Testis (tissue), 3 donors: ENCODE measurements around the gene LNX1. TPM values are rescaled to one million over a fixed set of nuclear protein-coding genes. Genes with fewer than 3 reads are reported as not detected.

Experiments used
- DNase-seq: peaks from one replicate; pipeline ENCODE4 v3.0.0-alpha.2; 2019
- H3K27ac ChIP-seq, 2 donors: fragments of 200-600 bp; sonication (generic); one replicate each; pipeline ENCODE4 v1.5.1; 2019
- H3K27me3 ChIP-seq: fragments of 200-600 bp; sonication (generic); one replicate; pipeline ENCODE4 v1.5.1; 2019
- H3K36me3 ChIP-seq: fragments of 200-600 bp; sonication (generic); one replicate; pipeline ENCODE4 v1.5.1; 2017; ENCODE audit warnings: low read depth; ENCODE audit errors: missing control alignments
- H3K4me1 ChIP-seq: fragments of 200-600 bp; sonication (generic); one replicate; pipeline ENCODE4 v1.5.1; 2019
- H3K4me3 ChIP-seq, 2 donors: fragments of 200-600 bp; sonication (generic); one replicate each; pipeline ENCODE4 v1.5.1; 2017 to 2019
- H3K9me3 ChIP-seq: fragments of 200-600 bp; sonication (generic); one replicate; pipeline ENCODE4 v1.5.1; 2017
- POLR2A ChIP-seq: fragments of 450-650 bp; IDR thresholded peaks from one replicate; pipeline ENCODE4 v1.6.1; 2017; ENCODE audit warnings: antibody characterized with exemption, mild to moderate bottlenecking, moderate library complexity
- WGBS, 2 donors: methylation state at CpG; one replicate each; pipeline ENCODE4 v1.1.5; 2018; 5-methylcytosine and 5-hydroxymethylcytosine counted together
- intact Hi-C: fragments of 100-400 bp; cut with DNase I; formaldehyde crosslinking; loops from one replicate; pipeline ENCODE4 v1.15.1; 2023; ENCODE audit warnings: low total_unique reads
- polyA plus RNA-seq: library from polyadenylated mRNA; stranded (reverse); fragments of 350-450 nt; fragmentation: Illumina TruSeq; extraction: RNeasy Lipid Tissue Mini Kit (QIAGEN cat#74804); gene quantifications from one replicate; pipeline ENCODE4 v1.2.3, GENCODE V29; 2014; ENCODE audit warnings: low read depth, low replicate concordance; ENCODE audit not compliant: insufficient read depth
- total RNA-seq, 2 donors: library from RNA; depleted of rRNA; stranded (reverse); fragments of >200 nt; gene quantifications; one replicate each; pipeline ENCODE4 v1.2.3, GENCODE V29; 2016
- TF ChIP-seq, protein P1 (sequence below), 3 experiments: fragments of 450-650 bp in 2 of 3; fragments of 200-600 bp in 1 of 3; sonication (generic) in 1 of 3; IDR thresholded peaks; one replicate each; pipeline ENCODE4 v1.5.1; 2016 to 2019; ENCODE audit warnings: antibody characterized with exemption in 3 of 3, mild to moderate bottlenecking in 2 of 3, moderate library complexity in 1 of 3

LNX1 gene
- total and polyA plus RNA-seq, 3 donors from 2014 or later: 4.3 to 8.3 (median 5.8) TPM

- intact Hi-C loops: no loop called here
- Histone ChIP-seq H3K4me1 (no peaks in the 10 kb centered on the region), H3K36me3 (no peaks in the 10 kb centered on the region), H3K4me3 (no peak overlapping the region), H3K27me3 (no peaks in the 10 kb centered on the region), H3K27ac (no peak overlapping the region), H3K9me3 (no peaks in the 10 kb centered on the region)
- WGBS, 2 donors: 63 to 82% methylated on average over 6 of the region's 6 CpGs
- no peak for DNase-seq
- no peak for TF ChIP-seq POLR2A
- TF ChIP-seq, protein P1, sequence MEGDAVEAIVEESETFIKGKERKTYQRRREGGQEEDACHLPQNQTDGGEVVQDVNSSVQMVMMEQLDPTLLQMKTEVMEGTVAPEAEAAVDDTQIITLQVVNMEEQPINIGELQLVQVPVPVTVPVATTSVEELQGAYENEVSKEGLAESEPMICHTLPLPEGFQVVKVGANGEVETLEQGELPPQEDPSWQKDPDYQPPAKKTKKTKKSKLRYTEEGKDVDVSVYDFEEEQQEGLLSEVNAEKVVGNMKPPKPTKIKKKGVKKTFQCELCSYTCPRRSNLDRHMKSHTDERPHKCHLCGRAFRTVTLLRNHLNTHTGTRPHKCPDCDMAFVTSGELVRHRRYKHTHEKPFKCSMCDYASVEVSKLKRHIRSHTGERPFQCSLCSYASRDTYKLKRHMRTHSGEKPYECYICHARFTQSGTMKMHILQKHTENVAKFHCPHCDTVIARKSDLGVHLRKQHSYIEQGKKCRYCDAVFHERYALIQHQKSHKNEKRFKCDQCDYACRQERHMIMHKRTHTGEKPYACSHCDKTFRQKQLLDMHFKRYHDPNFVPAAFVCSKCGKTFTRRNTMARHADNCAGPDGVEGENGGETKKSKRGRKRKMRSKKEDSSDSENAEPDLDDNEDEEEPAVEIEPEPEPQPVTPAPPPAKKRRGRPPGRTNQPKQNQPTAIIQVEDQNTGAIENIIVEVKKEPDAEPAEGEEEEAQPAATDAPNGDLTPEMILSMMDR (IDR thresholded peaks at IDR 0.05): no peak
These were observed 71.2 kb downstream of the LNX1 start for GRCh38 chr4:53520116-53520515.

DNA sequence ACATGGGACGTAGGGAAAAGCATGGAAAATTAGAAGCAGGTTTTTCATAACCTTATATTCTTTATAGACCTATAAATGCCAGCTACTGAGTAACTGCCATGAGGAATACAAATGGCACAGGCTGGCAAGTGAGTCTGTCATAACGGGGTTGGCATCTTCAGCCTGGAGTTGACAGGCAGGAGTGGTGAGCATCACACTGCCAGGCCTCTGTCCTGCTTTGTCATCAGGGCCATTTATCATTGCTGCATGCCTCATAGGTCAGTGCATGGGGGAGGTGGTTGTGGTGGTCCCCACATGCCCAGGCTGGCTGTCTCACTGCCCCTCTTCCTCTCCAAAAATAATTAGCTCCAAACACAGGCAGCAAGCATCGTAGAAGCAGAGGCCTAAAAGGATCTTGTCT lies 72.5 kb downstream of the LNX1 start:
- DNase-seq: no peak
- no peak for TF ChIP-seq POLR2A
- TF ChIP-seq, protein P1 (IDR thresholded peaks at IDR 0.05): no peak
- Histone ChIP-seq H3K36me3 (no peaks in the 10 kb centered on the region), H3K9me3 (no peaks in the 10 kb centered on the region), H3K4me1 (no peaks in the 10 kb centered on the region), H3K27ac (no peak overlapping the region), H3K4me3 (no peak overlapping the region), H3K27me3 (no peaks in the 10 kb centered on the region)
- intact Hi-C loops: no loop called here
- 79 to 87% methylated on average over 3 of the region's 3 CpGs for WGBS, 2 donors

DNA sequence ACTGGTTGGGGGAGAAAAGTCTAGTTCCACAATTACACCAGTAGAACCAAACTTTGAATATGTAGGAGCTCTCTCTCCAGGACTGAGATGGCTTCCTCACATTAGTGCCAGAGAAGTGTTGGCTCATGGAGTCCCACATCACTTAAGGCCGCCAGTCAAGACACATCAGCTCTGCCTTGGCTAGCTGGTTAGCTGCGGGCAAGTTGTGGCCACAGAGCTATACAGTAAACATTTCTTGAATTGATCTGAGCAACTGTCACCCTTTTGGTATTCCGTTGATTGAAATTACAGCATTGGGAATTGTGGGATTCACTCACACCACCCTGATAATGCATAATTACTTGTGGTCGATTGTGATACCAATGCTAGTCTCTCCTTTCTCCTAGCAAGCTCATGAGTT lies 76.2 kb downstream of the LNX1 start:
- Histone ChIP-seq H3K9me3 (no peaks in the 10 kb centered on the region), H3K4me3 (no peak overlapping the region), H3K36me3 (no peaks in the 10 kb centered on the region), H3K27ac (no peak overlapping the region), H3K4me1 (peaks cover 7% of the 10 kb centered on the region), H3K27me3 (no peaks in the 10 kb centered on the region)
- TF ChIP-seq, protein P1 (IDR thresholded peaks at IDR 0.05): no peak
- no peak for TF ChIP-seq POLR2A
- intact Hi-C loops: no loop called here
- DNase-seq: no peak
- WGBS, 2 donors: 94 to 97% methylated on average over 4 of the region's 4 CpGs

DNA sequence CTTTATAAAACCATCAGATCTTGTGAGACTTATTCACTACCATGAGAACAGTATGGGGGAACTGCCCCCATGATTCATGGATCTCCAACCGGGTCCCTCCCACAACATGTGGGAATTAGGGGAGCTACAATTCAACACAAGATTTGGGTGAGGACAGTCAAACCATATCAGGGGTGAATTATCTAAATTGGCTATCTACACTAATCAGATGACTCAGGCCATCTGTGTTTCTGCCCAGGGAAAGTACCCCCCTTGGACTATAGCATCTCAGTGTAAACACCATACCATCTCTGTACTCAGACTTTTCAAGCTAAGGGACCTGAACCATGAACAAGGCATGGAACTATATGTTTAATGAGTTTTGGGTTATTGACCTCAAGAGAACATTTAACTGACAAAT lies 76.8 kb downstream of the LNX1 start:
- TF ChIP-seq, protein P1 (IDR thresholded peaks at IDR 0.05): no peak
- H3K9me3 ChIP-seq: no peaks in the 10 kb centered on the region
- 0% methylated on average over 1 of the region's 1 CpG for WGBS, 2 donors
- intact Hi-C loops: no loop called here
- H3K27ac ChIP-seq: no peak overlapping the region
- no peaks in the 10 kb centered on the region for H3K27me3 ChIP-seq
- no peak overlapping the region for H3K4me3 ChIP-seq
- peaks cover 7% of the 10 kb centered on the region for H3K4me1 ChIP-seq
- DNase-seq: no peak
- H3K36me3 ChIP-seq: no peaks in the 10 kb centered on the region

- WGBS, 2 donors: 29 to 33% methylated on average over 3 of the region's 3 CpGs
- peaks cover 7% of the 10 kb centered on the region for H3K4me1 ChIP-seq
- H3K9me3 ChIP-seq: no peaks in the 10 kb centered on the region
- no peaks in the 10 kb centered on the region for H3K36me3 ChIP-seq
- TF ChIP-seq POLR2A: no peak
- TF ChIP-seq, protein P1 (IDR thresholded peaks at IDR 0.05): no peak
- H3K27me3 ChIP-seq: no peaks in the 10 kb centered on the region
- H3K27ac ChIP-seq: no peak overlapping the region
- no peak overlapping the region for H3K4me3 ChIP-seq
- DNase-seq: no peak
- intact Hi-C loops: no loop called here
These were observed 78.7 kb downstream of the LNX1 start for GRCh38 chr4:53512608-53513007.
